Stimulated activated CD8-positive, alpha-beta memory T cell treated with anti-CD3 and anti-CD28 coated beads, Interleukin-15, amount 100 ng/mL, for 4 hours (primary cell): ENCODE measurements around the gene HK2.
"Not testable (repeated sequence)": the region's sequence is repeated elsewhere in the genome, so short reads cannot be mapped to it uniquely, and the experiment has no call there.

Experiments used
- DNase-seq, 2 donors: peaks; one replicate each; pipeline ENCODE4 v3.0.0-alpha.2; 2020; ENCODE audit warnings: low read depth in 2 of 2

Gene HK2

DNA sequence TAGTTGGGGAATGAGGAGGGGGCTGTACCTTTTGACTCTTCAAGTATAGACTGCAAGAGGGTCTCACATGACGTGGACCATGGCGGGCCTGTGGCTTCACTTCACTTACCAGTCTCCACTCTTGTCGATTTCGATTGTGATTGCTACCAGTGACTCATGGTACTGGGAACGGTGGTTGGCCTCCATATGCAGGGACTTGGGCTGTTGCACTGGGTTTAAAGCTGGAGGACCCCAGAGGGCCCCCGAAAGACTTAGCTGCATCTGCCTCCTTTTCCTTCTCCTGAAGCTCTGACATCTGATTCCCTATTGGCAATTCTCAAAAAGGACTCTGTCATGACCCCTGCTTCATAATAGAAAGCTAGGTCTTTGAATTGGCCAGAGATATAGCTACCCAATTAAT, 43.4 kb downstream of the HK2 start:
- no peak for DNase-seq

DNA sequence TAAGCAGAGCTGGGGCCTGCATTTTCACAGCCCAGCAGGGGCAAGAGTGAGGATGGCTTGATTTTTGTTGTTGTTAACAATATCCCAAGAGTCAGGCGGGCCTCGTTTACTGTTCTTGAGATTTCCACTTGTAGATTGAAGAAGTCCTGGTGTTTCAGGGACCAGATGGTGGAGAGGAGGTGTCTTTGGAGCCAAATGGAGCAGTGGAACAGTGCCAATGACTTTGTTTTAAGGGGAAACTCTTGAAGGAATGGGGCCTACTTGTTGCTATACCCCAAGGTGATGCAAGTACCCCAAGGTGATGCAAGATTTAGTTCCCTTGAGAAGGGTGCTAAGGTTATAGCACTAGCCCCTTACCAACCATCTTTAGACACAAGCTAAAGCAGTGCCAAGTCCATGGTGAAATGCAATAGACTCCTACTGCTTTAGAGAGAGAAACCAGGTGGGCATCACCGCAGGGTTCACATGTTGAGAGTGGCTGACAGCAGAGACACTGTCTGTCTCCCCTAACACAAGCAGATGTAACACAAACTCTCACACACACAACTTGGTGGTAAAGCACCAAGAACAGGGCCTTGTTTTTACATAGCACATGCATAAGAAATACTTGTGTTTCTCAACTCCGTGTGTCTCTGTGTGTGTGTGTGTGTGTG, 44.0 kb downstream of the HK2 start:
- DNase-seq: no peak

DNA sequence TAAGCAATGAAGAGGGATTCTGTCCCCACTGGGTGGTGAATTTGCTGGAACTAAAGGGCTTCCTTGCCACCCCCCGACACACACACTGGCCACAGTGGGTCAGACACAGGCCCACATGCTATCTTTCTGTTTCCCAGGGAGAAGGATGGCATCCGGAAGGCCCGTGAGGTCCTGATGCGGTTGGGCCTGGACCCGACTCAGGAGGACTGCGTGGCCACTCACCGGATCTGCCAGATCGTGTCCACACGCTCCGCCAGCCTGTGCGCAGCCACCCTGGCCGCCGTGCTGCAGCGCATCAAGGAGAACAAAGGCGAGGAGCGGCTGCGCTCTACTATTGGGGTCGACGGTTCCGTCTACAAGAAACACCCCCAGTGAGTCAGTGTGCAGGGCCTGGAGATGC, 44.6 kb downstream of the HK2 start:
- no peak for DNase-seq

- DNase-seq: no peak
Observed at GRCh38 chr2:74880054-74880728, 46.3 kb downstream of the HK2 start.

GRCh38 chr2:74881176-74881575, 47.2 kb downstream of the HK2 start:
- DNase-seq: no peak

DNA sequence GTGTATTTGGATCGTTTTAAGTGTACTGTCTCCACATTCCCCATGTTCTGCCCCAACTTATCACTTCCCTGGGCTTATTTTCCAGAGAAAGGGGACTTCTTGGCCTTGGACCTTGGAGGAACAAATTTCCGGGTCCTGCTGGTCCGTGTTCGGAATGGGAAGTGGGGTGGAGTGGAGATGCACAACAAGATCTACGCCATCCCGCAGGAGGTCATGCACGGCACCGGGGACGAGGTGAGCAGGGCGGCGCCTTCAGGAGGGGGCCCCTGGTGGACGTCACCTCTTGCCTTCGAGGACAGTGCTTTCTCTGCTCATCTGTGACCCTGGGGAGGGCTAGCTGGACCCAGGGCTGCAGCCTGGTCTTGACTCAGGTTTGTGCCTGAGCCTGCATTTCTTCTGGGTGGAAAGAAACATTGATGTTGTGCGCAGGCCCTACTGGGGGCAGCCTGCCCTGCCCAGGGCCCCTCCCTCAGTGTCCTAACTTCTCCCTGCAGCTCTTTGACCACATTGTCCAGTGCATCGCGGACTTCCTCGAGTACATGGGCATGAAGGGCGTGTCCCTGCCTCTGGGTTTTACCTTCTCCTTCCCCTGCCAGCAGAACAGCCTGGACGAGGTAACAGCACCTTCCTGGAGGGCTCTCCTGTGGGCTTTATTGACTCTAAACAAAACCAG, 47.8 kb downstream of the HK2 start:
- no peak for DNase-seq

DNA sequence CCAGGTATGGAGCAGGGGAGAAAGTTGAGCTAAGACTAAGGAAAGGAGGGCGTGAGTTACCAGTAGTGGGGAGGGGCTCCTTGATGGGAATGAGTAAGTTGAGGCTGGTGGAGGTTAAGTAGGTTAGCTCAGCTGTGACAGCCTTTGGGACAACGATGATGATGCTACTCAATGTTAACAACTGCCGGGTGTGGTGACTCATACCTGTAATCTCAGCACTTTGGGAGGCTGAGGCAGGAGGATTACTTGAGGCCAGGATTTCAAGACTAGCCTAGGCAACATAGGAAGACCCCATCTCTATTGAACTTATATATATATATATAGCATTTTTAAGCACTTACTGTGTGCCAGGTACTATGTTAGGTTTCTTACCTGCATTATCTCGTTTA, 48.4 kb downstream of the HK2 start:
- no peak for DNase-seq

DNA sequence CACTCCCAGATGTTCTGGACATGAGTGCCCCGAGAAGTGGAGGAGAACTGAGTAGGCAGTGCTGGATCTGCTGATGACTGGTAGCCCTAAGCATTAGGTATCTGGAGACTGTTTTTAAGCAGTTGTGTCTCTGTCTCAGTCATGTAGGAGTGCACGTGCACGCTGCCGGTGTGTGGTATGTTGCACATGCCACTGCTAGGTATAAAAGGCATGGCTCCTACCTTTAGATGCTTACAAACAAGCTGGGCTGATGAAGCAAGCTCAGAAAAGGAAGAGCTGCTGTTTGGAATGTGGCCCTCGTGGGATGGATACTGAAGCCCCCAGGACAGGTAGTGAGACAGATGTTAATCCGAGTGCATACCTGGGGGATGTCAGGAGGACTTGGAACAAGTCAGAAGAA, 49.1 kb downstream of the HK2 start:
- DNase-seq: no peak

- DNase-seq: no peak
Observed at GRCh38 chr2:74884118-74884762, 50.3 kb downstream of the HK2 start.

- DNase-seq: no peak
Observed at GRCh38 chr2:74884866-74885265, 50.9 kb downstream of the HK2 start.

DNA sequence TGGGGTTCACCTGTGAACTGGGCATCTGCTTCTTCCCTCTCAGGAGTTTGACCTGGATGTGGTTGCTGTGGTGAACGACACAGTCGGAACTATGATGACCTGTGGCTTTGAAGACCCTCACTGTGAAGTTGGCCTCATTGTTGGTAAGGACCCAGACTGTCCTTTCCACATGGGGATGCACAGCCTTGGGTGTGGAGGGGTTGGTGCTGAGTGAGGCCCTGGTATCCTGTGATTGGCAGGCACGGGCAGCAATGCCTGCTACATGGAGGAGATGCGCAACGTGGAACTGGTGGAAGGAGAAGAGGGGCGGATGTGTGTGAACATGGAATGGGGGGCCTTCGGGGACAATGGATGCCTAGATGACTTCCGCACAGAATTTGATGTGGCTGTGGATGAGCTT, 52.3 kb downstream of the HK2 start:
- no peak for DNase-seq

GRCh38 chr2:74886811-74887210, 52.9 kb downstream of the HK2 start:
- DNase-seq: no peak

DNA sequence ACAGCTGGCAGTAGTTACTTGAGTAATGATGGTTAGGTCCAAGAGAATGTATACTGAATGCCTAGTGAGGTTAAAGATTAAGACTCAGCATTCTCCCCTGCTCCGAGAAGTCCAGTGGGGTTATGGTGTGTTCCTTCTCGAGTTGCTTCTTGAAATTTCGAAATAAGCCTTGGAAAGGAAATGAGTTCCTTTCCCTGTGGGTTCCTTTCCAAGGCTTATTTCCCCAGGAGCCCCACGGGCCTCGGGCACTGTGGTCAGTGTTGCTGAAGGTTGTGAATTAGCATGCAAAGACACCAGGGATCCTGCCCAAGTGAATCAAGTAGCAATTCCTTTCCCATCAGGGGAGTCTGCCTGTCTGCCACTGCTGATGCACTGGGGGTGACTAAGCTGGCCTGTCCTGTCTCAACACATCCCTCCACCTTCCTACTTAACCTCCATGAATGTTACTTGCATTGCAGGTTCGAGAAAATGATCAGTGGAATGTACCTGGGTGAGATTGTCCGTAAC, 53.6 kb downstream of the HK2 start:
- DNase-seq: no peak

DNA sequence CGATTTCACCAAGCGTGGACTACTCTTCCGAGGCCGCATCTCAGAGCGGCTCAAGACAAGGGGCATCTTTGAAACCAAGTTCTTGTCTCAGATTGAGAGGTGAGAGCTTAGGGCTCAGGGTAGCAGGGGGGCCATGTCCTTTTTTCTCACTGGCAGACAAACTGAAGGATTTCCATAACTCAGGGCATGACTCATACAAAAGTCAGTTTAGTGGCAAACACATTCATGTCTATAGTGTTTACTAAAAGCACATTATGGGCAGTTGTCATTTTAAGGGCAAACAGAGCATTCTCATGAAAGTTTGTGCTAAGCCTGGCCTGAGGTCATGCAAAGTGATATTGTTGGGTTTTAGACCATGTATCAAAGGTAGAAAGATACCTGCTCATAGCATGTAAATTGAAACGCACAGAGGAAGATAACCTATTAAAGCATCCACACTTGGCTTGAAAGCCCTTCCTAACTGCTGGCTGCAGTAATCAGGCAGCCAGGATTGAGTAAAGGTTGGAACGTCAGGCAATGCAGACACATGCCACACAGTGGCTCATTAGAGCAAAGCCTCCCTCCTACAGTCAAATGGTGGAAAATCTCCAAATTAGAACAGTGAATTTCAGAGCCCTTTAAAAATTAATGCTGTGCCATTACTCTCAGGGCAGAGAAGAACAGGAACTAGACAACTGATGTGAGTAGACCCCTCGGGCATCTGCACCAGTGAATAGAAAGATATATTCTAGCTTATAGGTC, 54.2 kb downstream of the HK2 start:
- DNase-seq: no peak

GRCh38 chr2:74889159-74889558, 55.2 kb downstream of the HK2 start:
- no peak for DNase-seq

DNA sequence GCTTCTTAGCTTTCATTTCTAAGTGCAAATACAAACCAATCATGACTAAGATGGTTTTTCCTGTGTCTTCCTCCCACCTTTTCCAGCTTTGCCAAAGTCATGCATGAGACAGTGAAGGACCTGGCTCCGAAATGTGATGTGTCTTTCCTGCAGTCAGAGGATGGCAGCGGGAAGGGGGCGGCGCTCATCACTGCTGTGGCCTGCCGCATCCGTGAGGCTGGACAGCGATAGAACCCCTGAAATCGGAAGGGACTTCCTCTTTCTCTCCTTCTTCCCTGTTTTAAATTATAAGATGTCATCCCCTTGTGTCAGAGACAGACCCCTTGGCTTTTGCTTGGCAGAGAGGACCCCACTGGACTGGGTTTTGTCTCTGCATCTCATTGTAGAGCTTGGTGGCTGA, 56.8 kb downstream of the HK2 start:
- no peak for DNase-seq

GRCh38 chr2:74891136-74891764, 57.3 kb downstream of the HK2 start:
- no peak for DNase-seq

- DNase-seq: not testable (repeated sequence)
Observed at GRCh38 chr2:74891816-74892215, 57.9 kb downstream of the HK2 start.

DNA sequence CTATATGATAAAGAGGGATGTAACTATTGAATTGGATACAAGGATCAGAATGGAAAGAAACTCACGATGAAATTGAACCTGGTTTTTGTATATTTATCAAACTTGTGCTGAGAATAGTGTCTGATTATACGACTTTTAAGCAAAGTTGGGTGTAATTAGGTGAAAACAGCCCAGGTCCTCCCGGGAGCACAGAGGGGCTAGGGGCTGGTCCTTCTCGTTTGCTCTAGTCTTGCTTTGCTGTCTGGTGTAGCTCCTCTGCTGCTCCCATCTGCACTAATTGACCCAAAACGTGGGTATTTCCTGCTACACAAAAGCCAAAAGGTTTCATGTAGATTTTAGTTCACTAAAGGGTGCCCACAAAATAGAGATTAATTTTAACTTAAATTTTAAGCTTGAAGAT, 58.7 kb downstream of the HK2 start:
- DNase-seq: no peak

DNA sequence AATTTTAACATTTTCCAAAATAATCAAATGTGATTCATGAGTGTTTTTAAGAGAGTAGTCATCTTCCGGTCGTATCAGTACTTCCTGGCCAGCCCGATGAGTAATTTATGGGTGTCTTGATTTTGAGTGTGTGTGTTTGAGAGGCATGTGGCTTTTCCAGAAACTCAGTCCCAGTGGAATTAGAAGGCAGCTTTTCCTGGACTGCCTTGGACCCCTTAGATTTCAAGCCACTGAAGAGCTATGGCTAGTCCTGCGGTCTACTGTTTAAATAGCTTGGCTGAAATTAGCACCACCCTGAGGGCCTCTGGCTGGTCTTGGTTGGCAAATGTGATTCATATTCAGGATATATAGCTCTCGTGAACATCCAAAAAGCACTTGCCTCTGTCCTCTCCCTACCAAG, 59.4 kb downstream of the HK2 start:
- DNase-seq: no peak

DNA sequence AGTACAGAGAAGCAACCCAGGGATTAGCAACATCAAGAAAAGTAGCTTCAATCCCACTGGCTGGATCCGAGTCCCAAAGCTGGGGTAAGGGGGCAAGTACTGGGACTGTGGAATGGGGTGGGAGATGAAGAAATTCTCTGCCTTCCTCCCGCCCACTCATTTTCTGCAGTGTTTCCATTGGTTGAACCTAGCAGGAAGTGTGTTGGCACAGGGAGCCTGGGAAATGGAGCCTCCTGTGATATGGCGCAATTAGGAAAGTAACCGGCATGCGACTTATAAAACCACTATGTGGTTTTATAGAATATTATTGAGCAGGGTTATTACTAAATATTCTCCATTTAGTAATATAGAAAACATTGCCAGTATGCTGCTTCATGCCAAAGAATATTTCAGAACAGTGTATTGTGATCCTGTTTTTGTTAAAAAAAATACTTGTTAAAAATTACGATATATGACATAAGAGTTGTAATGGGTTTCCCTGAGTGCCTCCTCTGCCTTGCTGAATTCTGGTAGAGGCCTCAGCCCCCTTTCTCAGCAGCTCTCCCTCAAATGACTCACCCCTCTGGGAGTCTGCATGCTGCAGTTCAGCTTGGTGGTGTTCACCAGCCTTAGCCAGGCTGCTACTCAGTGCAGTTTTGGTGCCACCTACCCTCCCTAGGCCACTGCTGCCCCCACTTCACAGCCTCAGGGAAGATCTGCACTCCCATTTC, 60.5 kb downstream of the HK2 start:
- DNase-seq: no peak
